Thoracic aorta (tissue), 2 donors: ENCODE data around the gene RBFOX1. TPM values are rescaled to one million over a fixed set of nuclear protein-coding genes. Genes with fewer than 3 reads are reported as not detected.

Experiments
- ATAC-seq: fragments of 150-250 bp; one replicate; pipeline ENCODE4 v1.8.0; 2017; ENCODE audit warnings: low read depth; ENCODE audit not compliant: insufficient number of reproducible peaks, low FRiP score
- DNase-seq: peaks from one replicate; pipeline ENCODE4 v3.0.0-alpha.2; 2020; ENCODE audit warnings: low spot score
- H3K27ac ChIP-seq, 2 donors: fragments of 200-600 bp; sonication (generic); 1 replicate in 1 of 2; 2 replicates in 1 of 2; pipeline ENCODE4 v1.5.1; 2016; ENCODE audit warnings: mild to moderate bottlenecking in 2 of 2, moderate library complexity in 2 of 2
- H3K27me3 ChIP-seq: fragments of 200-600 bp; sonication (generic); replicated peaks from 2 replicates; pipeline ENCODE4 v1.6.0; 2016; ENCODE audit warnings: mild to moderate bottlenecking; ENCODE audit not compliant: insufficient read depth
- H3K36me3 ChIP-seq: fragments of 200-600 bp; sonication (generic); one replicate; pipeline ENCODE4 v1.5.1; 2016
- H3K4me1 ChIP-seq, 2 donors: fragments of 200-600 bp; sonication (generic); 1 replicate in 1 of 2; 2 replicates in 1 of 2; pipeline versions ENCODE4 v1.5.1 to v1.6.0; 2016; ENCODE audit warnings: low read depth in 2 of 2, mild to moderate bottlenecking in 1 of 2; ENCODE audit not compliant: control insufficient read depth in 1 of 2
- H3K4me3 ChIP-seq: fragments of 200-600 bp; sonication (generic); 2 replicates; pipeline ENCODE4 v1.5.1; 2016; ENCODE audit warnings: mild to moderate bottlenecking
- H3K9me3 ChIP-seq: fragments of 200-600 bp; sonication (generic); 2 replicates; pipeline ENCODE4 v1.5.1; 2016
- CTCF ChIP-seq: fragments of 200-600 bp; sonication (generic); IDR thresholded peaks from one replicate; pipeline ENCODE4 v1.5.1; 2019; ENCODE audit warnings: antibody characterized with exemption
- total RNA-seq, 2 donors: library from RNA; depleted of rRNA; stranded (reverse); fragments of >200 nt; gene quantifications; one replicate each; pipeline versions ENCODE4 v1.1.0 to v1.2.3, GENCODE V29; 2016

The RBFOX1 gene
- total RNA-seq, 2 donors from 2014 or later: not detected

DNA sequence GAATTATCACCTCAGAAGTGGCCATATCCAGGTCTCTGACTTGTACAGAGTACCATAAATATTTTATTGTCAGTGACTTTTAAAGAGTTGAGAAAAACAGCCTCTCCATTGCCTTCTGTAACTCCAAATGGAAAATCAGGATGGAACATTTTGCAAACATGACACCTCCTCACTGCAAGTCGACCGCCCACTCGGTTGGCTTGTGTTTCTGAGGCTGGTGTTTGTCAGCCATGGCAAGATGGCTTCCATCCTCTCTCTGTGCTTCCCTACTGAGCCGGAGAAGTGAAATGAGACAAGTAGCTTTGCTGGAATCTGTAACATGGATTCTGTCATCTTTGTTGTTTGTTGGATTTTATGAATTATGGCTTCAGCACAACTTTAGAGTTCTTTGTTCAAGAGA is 172.8 kb downstream of the RBFOX1 start:
- Histone ChIP-seq H3K4me1 (no peaks in the 10 kb centered on the region), H3K9me3 (no peaks in the 10 kb centered on the region), H3K27me3 (no peaks in the 10 kb centered on the region), H3K27ac (no peak overlapping the region), H3K4me3 (no peak overlapping the region), H3K36me3 (no peaks in the 10 kb centered on the region)
- no peak for ATAC-seq
- TF ChIP-seq CTCF: no peak
- DNase-seq: no peak

GRCh38 chr16:7506363-7506762 is 173.7 kb downstream of the RBFOX1 start:
- ATAC-seq (no peak), DNase-seq (no peak)
- Histone ChIP-seq H3K4me3 (no peak overlapping the region), H3K36me3 (no peaks in the 10 kb centered on the region), H3K27ac (no peak overlapping the region), H3K4me1 (no peaks in the 10 kb centered on the region), H3K9me3 (no peaks in the 10 kb centered on the region), H3K27me3 (no peaks in the 10 kb centered on the region)
- no peak for TF ChIP-seq CTCF

- ATAC-seq: no peak
- no peak overlapping the region for H3K27ac ChIP-seq
- H3K36me3 ChIP-seq: no peaks in the 10 kb centered on the region
- no peak for TF ChIP-seq CTCF
- no peaks in the 10 kb centered on the region for H3K4me1 ChIP-seq
- no peak overlapping the region for H3K4me3 ChIP-seq
- DNase-seq: no peak
- no peaks in the 10 kb centered on the region for H3K27me3 ChIP-seq
- no peaks in the 10 kb centered on the region for H3K9me3 ChIP-seq
Measured at GRCh38 chr16:7508656-7509055, 176.0 kb downstream of the RBFOX1 start.

GRCh38 chr16:7509963-7510601 is 177.4 kb downstream of the RBFOX1 start:
- ATAC-seq (no peak), DNase-seq (no peak)
- Histone ChIP-seq H3K36me3 (no peaks in the 10 kb centered on the region), H3K4me3 (no peak overlapping the region), H3K4me1 (no peaks in the 10 kb centered on the region), H3K9me3 (no peaks in the 10 kb centered on the region), H3K27me3 (no peaks in the 10 kb centered on the region), H3K27ac (no peak overlapping the region)
- TF ChIP-seq CTCF: no peak

DNA sequence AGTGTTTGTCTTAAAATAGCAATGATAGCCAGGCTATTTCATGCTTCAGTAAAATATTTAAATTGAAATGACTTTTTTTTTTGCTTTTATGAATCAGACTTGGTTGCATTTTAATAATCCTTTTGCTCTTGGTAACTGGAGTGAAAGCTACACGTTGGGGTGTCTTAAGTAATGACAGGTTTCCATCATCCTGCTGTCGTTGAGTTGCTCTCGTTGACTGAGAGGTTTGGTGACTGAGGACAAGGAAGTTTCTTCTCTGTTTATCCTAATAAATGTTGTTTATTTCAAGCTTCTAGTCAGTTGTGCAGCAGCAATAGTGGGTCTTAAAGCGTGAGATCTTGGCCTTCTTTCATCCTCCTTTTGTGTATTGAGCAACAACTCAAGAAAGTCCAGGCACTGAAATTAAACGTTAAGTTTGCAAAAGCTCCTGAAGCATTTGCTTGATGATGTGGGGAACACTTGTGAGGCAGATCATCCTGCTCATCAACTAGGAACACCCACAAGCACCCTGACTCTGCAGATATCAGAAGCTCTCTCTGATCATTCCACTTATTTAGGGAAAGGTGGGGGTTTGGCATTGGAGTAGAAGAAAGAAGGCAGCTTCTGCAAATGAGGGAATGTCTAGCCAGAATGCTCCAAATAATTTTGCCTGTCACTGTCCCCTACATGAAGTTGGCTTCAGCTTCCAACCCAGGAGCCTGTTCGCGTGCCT is 179.1 kb downstream of the RBFOX1 start:
- DNase-seq (no peak), ATAC-seq (no peak)
- TF ChIP-seq CTCF: no peak
- Histone ChIP-seq H3K4me3 (no peak overlapping the region), H3K27ac (no peak overlapping the region), H3K9me3 (no peaks in the 10 kb centered on the region), H3K36me3 (no peaks in the 10 kb centered on the region), H3K27me3 (no peaks in the 10 kb centered on the region), H3K4me1 (no peaks in the 10 kb centered on the region)
